NCI-H2107 (cell line): Measurements from ENCODE around the gene CD82.
A peak's percentile ranks its signal among the peaks of the same experiment; 100 is the strongest.

ENCODE experiments used
- DNase-seq: peaks from one replicate; lab custom pipeline; 2025; lab: John Stamatoyannopoulos, UW

Gene CD82

DNA sequence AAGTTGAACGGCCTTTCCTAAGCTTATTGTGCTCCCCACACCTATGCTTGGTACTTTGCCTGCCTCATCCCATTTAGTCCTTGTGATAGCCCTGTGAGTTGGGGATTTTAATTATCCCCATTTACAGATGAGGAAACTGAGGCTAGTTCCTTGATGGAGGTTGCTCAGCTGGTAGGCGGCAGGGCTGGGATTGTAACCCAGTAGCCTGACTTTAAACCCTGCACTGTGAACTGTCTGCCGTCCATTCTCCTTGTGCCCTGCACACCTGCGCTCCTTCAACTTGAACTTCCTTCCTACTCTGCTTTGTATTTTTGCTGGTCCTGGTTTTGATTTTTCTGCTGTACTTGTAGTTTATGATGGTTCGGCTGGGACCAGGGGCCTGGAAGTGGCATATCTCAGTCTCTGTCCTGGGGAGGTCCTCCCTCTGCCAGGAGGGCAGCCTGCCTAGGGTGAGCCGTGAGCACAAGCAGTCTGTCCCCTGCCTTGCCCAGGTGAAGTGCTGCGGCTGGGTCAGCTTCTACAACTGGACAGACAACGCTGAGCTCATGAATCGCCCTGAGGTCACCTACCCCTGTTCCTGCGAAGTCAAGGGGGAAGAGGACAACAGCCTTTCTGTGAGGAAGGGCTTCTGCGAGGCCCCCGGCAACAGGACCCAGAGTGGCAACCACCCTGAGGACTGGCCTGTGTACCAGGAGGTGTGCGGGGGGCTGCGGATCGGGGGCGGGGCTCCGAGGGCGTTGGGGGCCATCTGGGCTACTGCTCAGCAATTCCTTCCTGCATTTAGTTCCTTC, 52.4 kb downstream of the CD82 start:
- no peak for DNase-seq

DNA sequence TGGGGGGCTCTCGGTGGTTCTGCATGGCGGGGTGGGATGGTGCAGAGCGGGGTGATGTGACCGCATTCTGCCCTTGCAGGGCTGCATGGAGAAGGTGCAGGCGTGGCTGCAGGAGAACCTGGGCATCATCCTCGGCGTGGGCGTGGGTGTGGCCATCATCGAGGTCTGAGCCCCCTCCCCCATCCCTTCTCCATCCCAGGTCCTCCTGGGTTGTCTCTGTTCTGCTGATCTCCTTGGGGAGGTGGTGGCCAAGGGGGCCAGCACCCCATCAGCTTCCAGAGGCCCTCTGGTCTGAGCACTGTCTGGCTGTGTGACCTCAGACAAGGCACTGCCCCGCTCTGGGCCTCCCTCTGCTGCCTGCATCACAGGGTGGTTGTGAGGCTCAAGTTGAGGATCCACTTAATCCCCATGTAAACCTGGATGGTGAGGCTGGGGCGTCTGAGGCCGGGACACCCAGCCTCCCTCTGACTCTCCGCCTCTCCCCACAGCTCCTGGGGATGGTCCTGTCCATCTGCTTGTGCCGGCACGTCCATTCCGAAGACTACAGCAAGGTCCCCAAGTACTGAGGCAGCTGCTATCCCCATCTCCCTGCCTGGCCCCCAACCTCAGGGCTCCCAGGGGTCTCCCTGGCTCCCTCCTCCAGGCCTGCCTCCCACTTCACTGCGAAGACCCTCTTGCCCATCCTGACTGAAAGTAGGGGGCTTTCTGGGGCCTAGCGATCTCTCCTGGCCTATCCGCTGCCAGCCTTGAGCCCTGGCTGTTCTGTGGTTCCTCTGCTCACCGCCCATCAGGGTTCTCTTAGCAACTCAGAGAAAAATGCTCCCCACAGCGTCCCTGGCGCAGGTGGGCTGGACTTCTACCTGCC, 53.3 kb downstream of the CD82 start:
- no peak for DNase-seq

DNA sequence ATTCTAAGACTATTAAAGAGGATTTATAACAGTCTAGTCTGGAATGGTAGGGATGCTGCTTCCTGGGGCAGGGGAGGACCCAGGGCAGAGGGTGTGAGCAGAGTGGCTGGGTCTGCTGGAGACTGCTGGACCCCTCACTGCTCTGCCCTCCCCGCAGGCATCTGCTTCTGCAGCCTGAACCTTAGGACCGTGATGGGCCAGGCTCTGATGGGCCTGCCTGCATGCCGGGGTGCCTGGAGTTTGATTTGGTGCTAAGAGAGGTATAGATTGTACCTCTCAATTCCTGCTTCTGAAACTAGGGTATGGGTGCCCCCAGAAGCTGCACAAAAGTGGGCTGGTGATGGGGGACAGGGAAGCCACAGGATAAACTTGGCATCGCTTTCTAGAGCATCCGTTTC, 54.9 kb downstream of the CD82 start:
- DNase-seq = no peak

DNA sequence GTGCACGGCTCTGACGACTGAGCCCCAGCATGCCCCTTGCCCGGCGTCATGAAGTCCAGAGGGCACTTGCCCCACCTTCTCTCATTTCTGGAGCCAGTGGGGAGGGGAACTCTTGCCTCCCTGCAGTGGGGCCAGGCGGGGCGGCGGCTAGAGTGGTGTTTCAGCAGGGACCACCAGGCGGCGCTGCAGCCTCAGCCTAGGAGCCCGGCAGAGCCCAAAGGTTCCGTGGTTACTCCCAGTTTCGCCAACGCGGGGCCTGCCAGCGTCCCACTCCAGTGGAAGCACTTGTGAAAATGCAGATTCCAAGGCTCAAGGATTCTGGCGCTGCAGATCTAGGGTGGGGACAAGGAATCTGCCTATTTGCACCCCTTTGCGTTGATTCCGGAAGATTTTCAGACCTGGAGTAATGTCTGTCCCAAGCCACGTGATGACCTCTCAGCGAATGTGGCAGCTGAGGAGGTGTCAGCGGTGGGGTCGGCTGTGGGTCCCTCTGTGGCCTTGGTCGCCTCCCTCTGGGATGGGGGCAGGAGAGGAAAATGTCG, 55.7 kb downstream of the CD82 start:
- peak; percentile 46 for DNase-seq

DNA sequence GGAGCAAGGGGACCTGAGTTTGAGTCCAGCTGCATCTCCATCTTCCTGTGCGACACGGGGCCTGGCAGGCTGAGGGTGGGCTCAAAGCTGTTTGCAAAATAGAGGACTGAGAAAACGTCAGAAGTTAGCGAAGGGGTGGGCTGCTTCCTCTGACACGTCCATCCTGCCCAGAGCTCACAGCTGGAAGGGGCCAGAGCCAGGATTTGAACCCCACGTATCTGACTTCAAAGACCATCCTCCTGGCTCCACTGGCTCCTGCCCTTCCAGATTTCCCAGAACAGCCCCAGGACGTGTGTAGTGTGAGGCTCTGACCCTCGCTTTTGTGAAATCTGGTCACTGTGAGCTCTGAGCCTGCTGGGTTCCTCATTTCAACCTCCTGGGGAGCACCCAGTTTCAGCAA, 56.3 kb downstream of the CD82 start:
- DNase-seq = no peak

DNA sequence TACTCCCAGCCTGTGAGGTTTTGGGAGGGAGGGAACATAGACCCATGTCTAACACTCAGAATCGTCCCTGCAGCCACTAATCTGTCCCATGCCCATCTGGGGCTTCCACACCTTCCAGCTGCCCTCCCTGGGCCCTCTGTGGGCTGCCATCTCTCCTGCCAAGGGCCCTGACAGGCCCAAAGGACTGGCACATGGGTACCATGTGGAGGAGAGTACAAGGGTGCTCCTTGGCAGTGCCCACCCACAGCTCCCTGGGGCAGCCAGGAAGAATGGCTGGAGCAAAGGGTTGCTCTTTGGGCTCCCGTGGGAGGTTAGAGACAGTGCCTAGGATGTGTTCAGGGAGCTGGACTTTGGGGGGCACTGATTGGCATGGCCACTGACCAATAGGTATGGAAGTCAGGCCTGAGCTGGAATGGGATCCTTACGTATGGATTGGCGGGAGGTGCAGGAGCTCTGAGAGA, 56.8 kb downstream of the CD82 start:
- no peak for DNase-seq

DNA sequence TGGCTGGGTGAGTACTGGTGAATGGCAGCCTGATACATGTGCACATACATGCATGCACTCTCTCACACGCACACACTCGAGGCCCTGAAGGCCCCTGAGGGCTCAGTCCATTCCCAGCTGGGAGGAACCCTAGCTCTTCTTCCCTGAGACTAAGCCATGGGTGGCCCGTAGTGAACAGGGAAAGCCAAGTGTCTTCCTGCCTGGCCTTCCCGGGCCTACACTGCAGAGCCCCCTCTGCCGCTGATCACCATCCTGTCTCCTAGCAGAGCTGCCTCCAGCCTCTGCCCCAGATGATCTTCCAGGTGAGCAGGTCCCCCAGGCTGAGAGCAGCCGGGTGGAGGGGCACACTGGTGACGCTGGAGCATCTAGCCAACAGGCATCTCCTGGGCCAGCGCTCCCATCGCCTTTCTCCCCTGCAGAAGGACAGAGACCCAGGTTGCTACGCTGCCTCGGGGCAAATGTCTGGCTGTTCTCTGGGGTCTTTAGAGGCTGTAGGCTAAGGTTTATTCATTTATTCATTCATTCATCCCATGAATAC, 57.3 kb downstream of the CD82 start:
- no peak for DNase-seq

DNA sequence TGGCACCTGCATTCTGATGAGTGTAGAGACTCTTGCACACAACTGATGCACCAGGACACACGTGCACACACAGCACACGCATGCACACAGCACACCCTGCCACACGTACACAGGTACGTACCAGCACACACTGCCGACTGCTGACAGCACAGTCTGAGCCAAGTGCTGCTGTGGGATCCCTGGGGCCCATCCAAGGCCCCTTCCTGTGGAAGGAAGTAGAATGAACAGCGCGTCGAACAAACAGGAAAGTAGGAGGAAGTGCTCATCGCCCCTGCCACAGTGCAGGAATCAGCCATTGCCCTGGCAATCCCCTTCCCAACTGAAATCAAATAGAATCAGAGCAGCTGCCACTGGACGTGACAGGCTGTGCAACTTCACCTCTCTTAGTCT, 57.9 kb downstream of the CD82 start:
- no peak for DNase-seq

DNA sequence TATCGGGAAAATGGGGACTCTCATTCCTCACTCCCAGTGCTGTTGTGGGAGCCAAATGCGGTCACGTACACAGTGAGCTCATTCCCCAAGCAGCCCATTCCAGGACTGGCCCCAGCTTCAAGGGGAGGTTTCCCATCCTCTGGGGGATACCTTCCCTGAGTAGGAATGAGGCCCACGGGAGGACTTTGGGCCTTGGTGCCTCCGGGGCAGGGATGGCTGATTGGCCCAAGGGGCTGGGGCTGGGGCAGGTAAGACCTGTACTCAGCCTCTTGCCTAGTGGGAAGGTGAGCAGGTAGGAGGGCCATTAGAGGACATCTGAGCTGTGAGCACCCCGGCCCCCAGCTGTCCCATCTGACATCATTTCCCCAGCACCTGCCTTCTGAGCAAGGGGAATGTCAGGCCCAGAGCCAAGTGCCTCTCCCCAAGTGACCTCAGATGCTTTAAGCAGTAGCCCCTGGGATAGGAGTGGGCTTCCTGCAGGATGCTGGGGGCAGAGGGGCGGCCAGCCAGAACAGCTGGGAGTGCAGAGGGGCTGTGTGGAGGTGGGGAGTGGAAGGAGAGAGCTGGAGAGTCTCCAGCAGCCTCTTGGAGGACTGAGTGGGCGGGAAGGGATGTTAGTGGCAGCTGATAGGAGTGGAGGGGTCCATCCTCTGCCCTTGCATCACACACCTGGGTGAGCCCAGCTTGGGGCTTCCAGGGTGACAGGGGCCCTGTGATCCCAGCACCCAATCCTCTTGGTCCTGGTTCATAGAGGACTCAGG, 58.4 kb downstream of the CD82 start:
- DNase-seq = no peak

DNA sequence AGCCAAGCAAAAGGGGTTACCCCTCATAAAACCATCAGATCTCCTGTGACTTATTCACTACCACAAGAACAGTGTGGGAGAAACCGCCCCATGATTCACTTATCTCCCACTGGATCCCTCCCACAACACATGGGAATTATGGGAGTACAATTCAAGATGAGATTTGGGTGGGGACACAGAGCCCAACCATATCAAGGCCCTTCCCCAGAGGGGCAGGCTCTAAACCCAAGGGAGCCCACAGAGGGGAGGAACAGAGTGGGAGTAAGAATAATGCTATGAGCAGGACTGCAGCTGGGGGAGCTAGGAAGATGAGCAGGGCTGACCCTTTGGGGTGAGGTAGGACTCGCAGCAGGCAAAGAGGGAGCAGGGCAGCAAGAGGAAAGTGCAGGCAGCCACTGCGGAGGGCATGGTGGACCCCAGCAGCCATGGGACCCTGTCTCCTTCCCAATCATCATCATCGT, 59.3 kb downstream of the CD82 start:
- DNase-seq = no peak

DNA sequence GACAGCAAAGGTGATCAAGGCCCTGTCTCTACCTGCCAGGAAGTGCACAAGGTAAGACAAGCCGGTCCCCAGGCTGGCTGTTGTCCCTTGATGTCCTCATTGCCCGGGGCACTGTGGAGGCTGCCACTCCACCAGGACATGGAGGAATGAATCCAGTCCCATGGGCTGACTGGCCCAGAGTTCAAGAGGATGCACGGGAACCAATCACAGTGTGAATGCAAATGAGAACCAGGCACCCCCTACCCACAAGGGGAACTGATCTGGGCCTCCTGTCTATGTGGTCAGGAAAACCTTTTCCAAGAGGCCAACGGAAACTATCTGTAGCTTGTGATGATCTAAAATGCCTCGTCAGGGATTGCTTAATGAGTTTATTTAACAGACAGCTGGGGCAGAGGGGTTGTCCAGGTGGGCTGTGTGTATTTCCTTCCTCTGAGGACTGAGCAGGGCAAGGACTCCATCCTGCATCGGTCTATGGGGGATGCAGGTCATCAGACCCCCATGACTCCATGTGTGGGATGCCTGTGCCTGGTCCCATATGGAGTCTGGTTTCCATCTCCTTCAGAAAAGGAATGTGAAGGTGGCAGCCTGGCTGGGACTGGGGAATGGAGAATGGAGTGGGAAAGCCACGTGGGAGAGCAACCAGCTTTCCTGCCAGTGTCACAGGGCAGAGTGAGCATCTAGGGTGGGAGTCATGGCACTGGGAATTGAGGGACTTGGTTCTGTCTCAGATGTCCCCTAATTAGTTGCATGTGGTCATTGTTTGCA, 60.5 kb downstream of the CD82 start:
- DNase-seq = no peak

DNA sequence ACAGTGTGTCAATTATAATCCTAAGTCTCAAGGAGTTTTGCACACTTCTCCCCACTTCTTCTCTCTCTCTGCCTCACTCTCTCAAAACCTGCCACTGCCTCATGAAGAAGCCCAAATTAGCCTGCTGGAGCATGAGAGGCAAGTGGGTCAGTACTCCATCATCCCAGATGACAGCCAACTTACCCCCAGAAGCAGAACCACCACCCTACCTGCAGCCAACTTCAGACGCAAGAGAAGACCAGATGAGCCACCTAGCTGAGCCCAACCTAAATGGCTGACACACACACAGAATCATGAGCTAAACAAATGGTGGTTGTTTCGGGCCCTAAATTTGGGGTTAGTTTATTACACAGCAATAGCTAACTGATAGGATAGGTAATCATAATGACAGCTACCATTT, 61.2 kb downstream of the CD82 start:
- no peak for DNase-seq

DNA sequence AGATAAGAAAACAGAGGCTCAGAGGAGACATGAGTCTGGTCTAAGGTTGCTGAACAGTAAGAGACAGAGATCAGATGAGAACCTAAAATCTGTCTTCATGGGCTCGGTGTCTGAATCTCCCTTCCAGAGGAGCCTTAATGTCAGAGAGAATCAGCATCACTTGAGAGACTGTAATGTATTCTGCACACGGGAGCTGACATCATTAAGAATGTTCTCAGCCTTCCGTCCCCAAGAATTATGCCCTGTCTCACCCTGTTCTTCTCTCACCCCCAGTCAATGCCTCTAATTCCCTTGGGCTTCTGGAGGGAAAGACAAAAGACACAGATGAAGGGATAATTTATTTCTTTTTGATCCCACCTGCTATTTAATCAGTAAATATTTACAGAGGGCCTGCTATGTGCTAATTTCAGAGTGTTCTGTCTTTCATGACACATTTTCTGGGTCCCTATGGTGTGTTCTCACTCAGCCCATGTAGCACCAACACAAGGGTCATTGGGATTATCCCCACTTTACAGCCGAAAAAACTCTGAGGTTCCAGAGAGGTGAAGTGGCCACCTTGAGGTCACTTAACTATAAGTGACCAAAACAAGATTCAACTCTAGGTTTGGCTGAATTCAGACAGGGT, 61.8 kb downstream of the CD82 start:
- DNase-seq = no peak

DNA sequence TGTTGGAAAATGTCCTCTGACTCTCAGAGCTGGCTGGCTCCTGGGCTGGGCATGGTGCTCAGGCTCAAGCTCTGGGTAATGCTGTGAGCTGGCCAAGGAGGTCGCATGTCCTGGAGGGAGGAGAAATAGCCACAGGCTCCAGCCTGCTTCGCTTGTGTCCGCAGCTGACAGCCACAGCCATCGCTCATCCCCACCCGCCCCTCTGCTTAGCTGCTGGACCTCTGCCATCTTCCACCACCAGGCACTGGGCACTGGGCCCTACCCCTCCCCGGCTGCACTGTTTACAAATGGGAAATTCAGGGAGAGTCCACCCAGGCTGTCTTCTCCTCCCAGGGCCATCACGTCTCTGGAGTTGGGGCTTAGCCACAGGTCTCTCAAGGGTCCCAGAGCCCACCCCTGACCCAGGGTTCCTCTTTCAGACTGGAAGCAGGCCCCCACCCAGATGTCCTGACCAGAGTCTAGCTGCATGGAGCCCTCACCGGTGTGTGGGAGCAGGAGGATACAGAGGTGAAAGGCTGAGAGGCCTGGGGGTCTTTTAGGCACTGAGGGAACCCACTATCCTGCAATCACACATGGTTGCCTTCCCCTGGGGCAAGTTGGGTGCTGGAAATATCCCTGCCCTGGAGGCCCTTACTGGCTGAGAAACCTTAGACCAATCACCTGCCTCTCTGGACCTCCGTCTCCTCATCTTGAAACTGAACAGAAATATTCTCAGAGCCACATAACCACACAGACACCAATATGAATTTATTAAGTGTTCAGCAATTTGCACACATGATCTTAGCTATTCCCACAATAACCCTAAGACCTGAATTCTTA, 62.7 kb downstream of the CD82 start:
- no peak for DNase-seq

DNA sequence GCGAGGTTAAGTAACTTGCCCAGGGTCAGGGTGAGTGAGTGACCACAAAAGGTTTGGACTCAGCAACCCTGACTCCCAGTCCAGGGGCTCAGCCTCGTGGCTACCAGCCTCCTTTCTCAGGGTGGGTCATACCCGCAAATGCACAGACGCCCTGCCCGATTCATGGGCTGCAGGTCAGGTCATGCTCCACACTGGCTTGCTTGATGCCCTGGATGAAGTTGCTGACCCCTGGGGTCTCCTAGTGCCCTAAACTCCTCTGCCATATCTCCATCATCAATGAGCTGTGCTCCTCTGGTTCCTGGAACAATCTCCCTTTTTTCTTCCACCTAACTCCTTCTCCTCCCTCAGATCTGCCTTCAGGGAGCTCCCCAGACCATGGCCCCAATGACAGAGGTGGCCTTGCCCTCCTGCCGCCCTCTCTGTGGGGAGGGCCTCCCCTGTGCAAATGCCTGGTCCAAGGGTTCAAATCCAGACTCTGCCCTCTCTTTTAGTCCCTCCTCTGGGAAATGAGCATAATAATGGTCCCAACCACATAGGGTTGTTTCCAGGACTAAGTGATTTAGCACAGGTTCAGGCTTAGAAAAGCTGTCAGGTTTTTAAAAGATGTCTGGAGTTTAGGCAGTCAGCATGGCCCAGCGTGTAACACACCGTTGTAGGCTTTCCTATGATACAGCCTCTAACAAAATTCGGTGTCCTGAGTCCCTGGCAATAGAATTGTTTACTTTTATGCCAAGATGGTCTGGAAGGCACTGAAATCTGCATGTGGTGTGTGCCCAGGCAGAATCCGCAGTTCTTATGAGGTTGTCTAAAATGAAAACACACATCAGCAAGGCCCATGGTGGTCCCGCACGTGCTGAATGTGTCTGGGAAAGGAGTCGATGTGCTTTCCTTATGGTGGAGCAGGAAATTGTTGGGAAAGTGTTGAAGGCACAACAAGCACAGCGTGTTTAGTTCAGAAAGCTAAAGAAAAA, 63.6 kb downstream of the CD82 start:
- DNase-seq = no peak

DNA sequence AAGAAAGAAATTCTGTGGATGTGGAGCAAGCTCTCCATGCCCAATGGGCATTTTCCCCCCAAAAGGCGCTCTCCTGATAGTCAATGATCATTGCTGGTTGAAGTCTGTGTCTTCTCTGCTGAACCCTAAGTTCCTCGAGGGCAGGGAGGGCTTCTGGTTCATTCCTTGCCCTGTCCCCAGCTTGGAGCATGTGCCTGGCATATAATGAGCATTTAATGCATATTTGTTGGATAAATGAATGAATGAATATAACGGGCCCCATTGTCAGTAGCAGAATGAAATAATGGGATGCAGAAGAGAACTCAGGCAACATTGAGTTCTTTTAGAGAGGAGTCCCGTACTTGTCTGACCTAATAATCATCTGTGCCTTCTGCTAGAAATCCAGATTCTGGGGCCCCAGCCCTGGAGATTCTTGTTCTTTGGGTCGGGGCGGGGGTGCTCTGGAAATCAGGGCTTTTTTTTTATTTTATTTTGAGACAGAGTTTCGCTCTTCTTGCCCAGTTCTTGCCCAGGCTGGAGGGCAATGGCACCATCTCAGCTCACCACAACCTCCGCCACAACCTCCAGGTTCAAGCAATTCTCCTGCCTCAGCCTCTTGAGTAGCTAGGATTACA, 64.4 kb downstream of the CD82 start:
- no peak for DNase-seq

DNA sequence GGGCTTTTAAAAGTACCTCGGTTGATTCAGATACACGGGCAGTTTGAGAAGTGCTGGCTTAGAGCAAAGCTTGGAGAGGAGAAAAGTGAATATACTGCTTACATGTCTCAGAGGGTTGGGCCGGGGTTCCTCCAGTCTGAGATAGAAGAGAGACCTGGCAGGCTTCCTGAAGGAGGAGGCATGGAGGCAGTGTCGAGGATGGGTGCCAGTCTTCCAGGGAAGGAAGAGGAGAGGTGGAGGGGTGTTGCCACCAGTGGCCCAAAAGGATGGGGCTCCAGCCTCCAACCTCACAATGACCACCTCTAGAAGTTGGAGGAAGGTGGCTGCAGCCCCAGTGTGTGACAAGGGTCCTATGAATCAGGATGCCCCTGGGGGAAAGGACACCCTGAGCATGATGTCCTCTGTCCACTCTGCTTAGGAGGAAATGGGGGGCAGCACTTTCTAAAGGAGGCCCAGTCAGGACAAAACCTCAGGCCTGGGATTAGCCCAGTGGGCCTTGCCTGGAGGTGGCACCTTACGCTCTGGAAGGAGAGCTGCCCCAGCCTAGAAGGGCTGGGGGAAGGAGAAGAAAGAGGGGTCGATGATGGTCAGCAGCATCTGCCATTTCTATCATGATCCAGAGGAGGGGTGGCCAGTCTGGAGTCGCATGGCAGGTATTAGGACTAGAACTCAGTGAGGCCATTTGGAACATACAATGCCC, 65.2 kb downstream of the CD82 start:
- no peak for DNase-seq
